Cortex of kidney (tissue), 1 donor: Measurements from ENCODE around the gene NPAS3.

Source experiments
- DNase-seq: peaks from one replicate; lab custom pipeline; 2025; lab: John Stamatoyannopoulos, UW

The NPAS3 gene

GRCh38 chr14:33175951-33176350 is 237.3 kb downstream of the NPAS3 start:
- DNase-seq = no peak

GRCh38 chr14:33184587-33184986 is 245.9 kb downstream of the NPAS3 start:
- DNase-seq = no peak

- no peak for DNase-seq
Observed at GRCh38 chr14:33186656-33187055, 248.0 kb downstream of the NPAS3 start.

GRCh38 chr14:33188880-33189279 is 250.2 kb downstream of the NPAS3 start:
- DNase-seq = no peak

- DNase-seq = no peak
Observed at GRCh38 chr14:33191855-33192254, 253.2 kb downstream of the NPAS3 start.

- DNase-seq = no peak
Observed at GRCh38 chr14:33194551-33194950, 255.9 kb downstream of the NPAS3 start.

- DNase-seq = no peak
Observed at GRCh38 chr14:33198684-33199083, 260.0 kb downstream of the NPAS3 start.

- DNase-seq = no peak
Observed at GRCh38 chr14:33201116-33201515, 262.4 kb downstream of the NPAS3 start.

GRCh38 chr14:33206981-33207380 is 268.3 kb downstream of the NPAS3 start:
- DNase-seq = no peak

GRCh38 chr14:33207467-33208017 is 268.9 kb downstream of the NPAS3 start:
- no peak for DNase-seq

- DNase-seq = no peak
Observed at GRCh38 chr14:33210311-33210710, 271.6 kb downstream of the NPAS3 start.

GRCh38 chr14:33218026-33218425 is 279.3 kb downstream of the NPAS3 start:
- DNase-seq = no peak

- no peak for DNase-seq
Observed at GRCh38 chr14:33219957-33220356, 281.3 kb downstream of the NPAS3 start.

GRCh38 chr14:33229269-33229929 is 290.7 kb downstream of the NPAS3 start:
- DNase-seq = no peak

GRCh38 chr14:33230021-33230420 is 291.3 kb downstream of the NPAS3 start:
- no peak for DNase-seq

- DNase-seq = no peak
Observed at GRCh38 chr14:33232031-33232430, 293.4 kb downstream of the NPAS3 start.

GRCh38 chr14:33237115-33237740 is 298.5 kb downstream of the NPAS3 start:
- no peak for DNase-seq

GRCh38 chr14:33239465-33239864 is 300.8 kb downstream of the NPAS3 start:
- DNase-seq = no peak

GRCh38 chr14:33240466-33240865 is 301.8 kb downstream of the NPAS3 start:
- DNase-seq = no peak

- no peak for DNase-seq
Observed at GRCh38 chr14:33241331-33241730, 302.7 kb downstream of the NPAS3 start.

- DNase-seq = no peak
Observed at GRCh38 chr14:33249233-33249820, 310.6 kb downstream of the NPAS3 start.

- no peak for DNase-seq
Observed at GRCh38 chr14:33250963-33251362, 312.3 kb downstream of the NPAS3 start.

- DNase-seq = no peak
Observed at GRCh38 chr14:33254342-33254741, 315.7 kb downstream of the NPAS3 start.
